GM19455 (cell line): ENCODE data around the gene CAND1.

Experiments used
- ATAC-seq: cut with Tn5 transposase; IDR thresholded peaks from one replicate; pipeline ENCODE4 v1.9.1; 2021; ENCODE audit not compliant: unreplicated experiment

Gene CAND1

GRCh38 chr12:67280088-67280487 is 10.9 kb downstream of the CAND1 start:
- no peak for ATAC-seq

GRCh38 chr12:67280572-67280971 is 11.4 kb downstream of the CAND1 start:
- ATAC-seq = no peak

- no peak for ATAC-seq
These were observed 15.4 kb downstream of the CAND1 start for GRCh38 chr12:67284561-67284960.

GRCh38 chr12:67286257-67286656 is 17.1 kb downstream of the CAND1 start:
- ATAC-seq = no peak

GRCh38 chr12:67287311-67287710 is 18.2 kb downstream of the CAND1 start:
- ATAC-seq = no peak

- no peak for ATAC-seq
These were observed 19.4 kb downstream of the CAND1 start for GRCh38 chr12:67288561-67288960.

GRCh38 chr12:67290378-67290777 is 21.2 kb downstream of the CAND1 start:
- no peak for ATAC-seq

GRCh38 chr12:67299526-67299925 is 30.4 kb downstream of the CAND1 start:
- ATAC-seq = no peak

GRCh38 chr12:67299926-67300325 is 30.8 kb downstream of the CAND1 start:
- no peak for ATAC-seq

- no peak for ATAC-seq
These were observed 33.0 kb downstream of the CAND1 start for GRCh38 chr12:67302162-67302561.

GRCh38 chr12:67305544-67305943 is 36.4 kb downstream of the CAND1 start:
- no peak for ATAC-seq

- no peak for ATAC-seq
These were observed 37.6 kb downstream of the CAND1 start for GRCh38 chr12:67306712-67307111.

- no peak for ATAC-seq
These were observed 46.5 kb downstream of the CAND1 start for GRCh38 chr12:67315661-67316060.

- no peak for ATAC-seq
These were observed 49.6 kb downstream of the CAND1 start for GRCh38 chr12:67318786-67319185.

GRCh38 chr12:67319936-67320335 is 50.8 kb downstream of the CAND1 start:
- ATAC-seq = no peak

GRCh38 chr12:67320614-67321295 is 51.6 kb downstream of the CAND1 start:
- no peak for ATAC-seq

- no peak for ATAC-seq
These were observed 53.4 kb downstream of the CAND1 start for GRCh38 chr12:67322580-67322979.

- ATAC-seq = no peak
These were observed 53.8 kb downstream of the CAND1 start for GRCh38 chr12:67323007-67323406.

GRCh38 chr12:67326637-67327036 is 57.5 kb downstream of the CAND1 start:
- ATAC-seq = no peak

- ATAC-seq = no peak
These were observed 58.3 kb downstream of the CAND1 start for GRCh38 chr12:67327466-67327865.

- no peak for ATAC-seq
These were observed 62.0 kb downstream of the CAND1 start for GRCh38 chr12:67331123-67331522.

- ATAC-seq = no peak
These were observed 62.7 kb downstream of the CAND1 start for GRCh38 chr12:67331828-67332227.

- no peak for ATAC-seq
These were observed 64.5 kb downstream of the CAND1 start for GRCh38 chr12:67333649-67334048.
